HepG2 (cell line): ENCODE measurements around the gene FAM181A. TPM values are rescaled to one million over a fixed set of nuclear protein-coding genes. Genes with fewer than 3 reads are reported as not detected.

ENCODE experiments used
- ARID2 ChIP-seq: sonication (generic); formaldehyde crosslinking; IDR thresholded peaks from 2 replicates; pipeline ENCODE4 v1.8.1; 2022; ENCODE audit warnings: mild to moderate bottlenecking, missing genetic modification reagents, borderline replicate concordance
- CREM ChIP-seq, 2 experiments: sonication (generic) in 1 of 2; formaldehyde crosslinking in 1 of 2; IDR thresholded peaks; 2 replicates each; pipeline versions ENCODE4 v1.4.0 to v1.6.1; 2016 to 2020; ENCODE audit warnings: antibody characterized with exemption in 1 of 2, mild to moderate bottlenecking in 1 of 2, missing genetic modification reagents in 1 of 2
- DPF2 ChIP-seq: sonication (generic); formaldehyde crosslinking; IDR thresholded peaks from 2 replicates; pipeline ENCODE4 v1.4.0; 2020; ENCODE audit warnings: mild to moderate bottlenecking, low read depth, missing genetic modification reagents, borderline replicate concordance
- HOXA3 ChIP-seq: sonication (generic); formaldehyde crosslinking; IDR thresholded peaks from 2 replicates; pipeline ENCODE4 v1.5.0; 2020; ENCODE audit warnings: missing genetic modification reagents
- RERE ChIP-seq: IDR thresholded peaks from 2 replicates; pipeline ENCODE4 v1.6.1; 2016; ENCODE audit warnings: low read depth, missing genetic modification reagents, missing compliant biosample characterization
- SALL1 ChIP-seq: sonication (generic); formaldehyde crosslinking; IDR thresholded peaks from 2 replicates; pipeline ENCODE4 v1.8.0; 2022; ENCODE audit warnings: mild to moderate bottlenecking, missing genetic modification reagents
- TAF15 ChIP-seq: fragments of 200-400 bp; formaldehyde crosslinking; IDR thresholded peaks from one replicate; pipeline ENCODE4 v1.6.1; 2018; ENCODE audit warnings: mild to moderate bottlenecking, low read depth, low read length; ENCODE audit not compliant: poor library complexity, severe bottlenecking
- TARDBP ChIP-seq: sonication (generic); formaldehyde crosslinking; IDR thresholded peaks from 2 replicates; pipeline ENCODE4 v1.8.0; 2022; ENCODE audit warnings: mild to moderate bottlenecking, missing genetic modification reagents
- TERF1 ChIP-seq: sonication (generic); formaldehyde crosslinking; IDR thresholded peaks from 2 replicates; pipeline ENCODE4 v1.8.0; 2022; ENCODE audit warnings: mild to moderate bottlenecking, missing genetic modification reagents, moderate library complexity
- ZBTB2 ChIP-seq: sonication (generic); formaldehyde crosslinking; IDR thresholded peaks from 2 replicates; pipeline ENCODE4 v1.8.0; 2022; ENCODE audit warnings: low read depth, missing genetic modification reagents
- ZBTB21 ChIP-seq: sonication (generic); formaldehyde crosslinking; IDR thresholded peaks from 2 replicates; pipeline ENCODE4 v1.4.0; 2020; ENCODE audit warnings: missing genetic modification reagents
- ZNF777 ChIP-seq: sonication (generic); formaldehyde crosslinking; IDR thresholded peaks from 2 replicates; pipeline ENCODE4 v1.4.0; 2020; ENCODE audit warnings: missing genetic modification reagents
- ZSCAN25 ChIP-seq: sonication (generic); formaldehyde crosslinking; IDR thresholded peaks from 2 replicates; pipeline ENCODE4 v1.8.0; 2022; ENCODE audit warnings: mild to moderate bottlenecking, missing genetic modification reagents
- polyA plus RNA-seq, 8 experiments: library from polyadenylated mRNA; depleted of rRNA in 3 of 8; stranded (reverse) in 7 of 8; unstranded in 1 of 8; fragments of >200 nt; fragmentation: Illumina TruSeq in 4 of 8; extraction: Trizol in 4 of 8; gene quantifications; 2 replicates each; pipeline versions ENCODE4 v1.2.1 to v1.2.3, GENCODE V29; 2011 to 2016; ENCODE audit warnings: low read depth in 4 of 8, missing spikeins in 1 of 8, mixed read lengths in 1 of 8; ENCODE audit not compliant: insufficient read depth in 1 of 8
- total RNA-seq, 5 experiments: library from RNA; depleted of rRNA; stranded (reverse); fragments of >200 nt; fragmentation: Illumina TruSeq; extraction: Trizol; gene quantifications; 2 replicates each; pipeline ENCODE4 v1.2.3, GENCODE V29; 2016; ENCODE audit warnings: low read depth in 1 of 5
- TF ChIP-seq, protein P1 (sequence below): sonication (generic); formaldehyde crosslinking; IDR thresholded peaks from 2 replicates; pipeline ENCODE4 v1.9.0; 2022; ENCODE audit warnings: missing genetic modification reagents, mild to moderate bottlenecking, borderline replicate concordance
- TF ChIP-seq, protein P2 (sequence below): sonication (generic); formaldehyde crosslinking; IDR thresholded peaks from 2 replicates; pipeline ENCODE4 v1.4.0; 2020; ENCODE audit warnings: mild to moderate bottlenecking, low read depth, missing genetic modification reagents

FAM181A gene
- total and polyA plus RNA-seq, 2 of the 13 experiments (the other 11 are each of a cell fraction or from before 2014, with no cell fraction given) = 1.1 to 1.5 TPM

DNA sequence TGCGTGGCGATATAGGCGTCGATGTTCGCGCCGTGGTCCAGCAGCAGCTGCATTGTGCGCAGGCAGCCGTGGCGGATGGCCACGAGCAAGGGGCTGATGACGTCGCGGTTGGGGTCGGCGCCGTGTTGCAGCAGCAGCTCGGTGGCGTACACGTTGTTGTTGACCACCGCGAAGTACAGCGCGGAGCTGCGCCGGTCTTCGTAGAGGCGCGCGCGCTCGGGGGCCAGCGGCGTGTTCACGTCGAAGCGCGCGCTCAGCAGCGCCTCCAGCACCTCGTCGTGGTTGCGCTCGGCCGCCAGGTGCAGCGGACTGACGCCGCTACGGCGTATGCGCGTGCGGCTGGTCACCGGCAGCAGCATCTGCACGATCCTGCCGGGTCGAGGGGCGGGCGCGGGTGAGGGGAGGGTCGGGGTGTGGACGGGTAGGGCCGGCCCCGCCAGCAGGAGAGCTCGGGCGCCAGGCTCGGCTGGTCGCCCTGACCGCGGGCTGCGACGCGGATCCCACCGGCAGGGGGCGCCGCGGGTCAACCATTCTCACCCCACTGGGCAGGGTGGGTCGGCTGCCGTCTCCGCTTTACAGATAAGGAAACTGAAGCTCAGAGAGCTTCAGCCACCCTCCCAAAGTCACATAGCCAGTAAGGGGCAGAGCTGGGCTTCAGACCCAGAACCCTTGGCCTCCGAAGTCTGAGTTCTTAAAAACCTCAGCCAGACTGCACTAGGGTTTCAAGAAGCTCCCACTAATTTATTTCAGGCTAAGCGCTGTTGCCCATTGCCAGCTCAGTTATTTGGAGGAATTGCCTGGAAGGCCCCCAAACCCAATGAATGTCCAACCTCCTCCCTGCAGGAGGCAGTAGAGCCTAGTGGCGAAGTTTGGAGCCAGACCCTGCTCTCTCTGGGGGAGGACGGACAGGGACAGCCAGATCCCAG is 12.4 kb downstream of the FAM181A start (continued):
- no peak for TF ChIP-seq ZSCAN25 (CRISPR knock-in tag)
- peak; percentile 34; the same call in 1 of the 2 replicates for TF ChIP-seq SALL1 (CRISPR knock-in tag)
- TF ChIP-seq ZNF777 (CRISPR knock-in tag) = 0 out of 2 replicates have a peak, but pooled peaks have one; percentile 21
- no peak for TF ChIP-seq CREM (IDR thresholded peaks at IDR 0.05)
- no peak for TF ChIP-seq CREM (CRISPR knock-in tag; IDR thresholded peaks at IDR 0.05)
- TF ChIP-seq TARDBP (CRISPR knock-in tag) = 0 out of 2 replicates have a peak, but pooled peaks have one; percentile 23
- 0 out of 2 replicates have a peak, but pooled peaks have one; percentile 20 for TF ChIP-seq RERE (CRISPR knock-in tag)
- TF ChIP-seq, protein P1, sequence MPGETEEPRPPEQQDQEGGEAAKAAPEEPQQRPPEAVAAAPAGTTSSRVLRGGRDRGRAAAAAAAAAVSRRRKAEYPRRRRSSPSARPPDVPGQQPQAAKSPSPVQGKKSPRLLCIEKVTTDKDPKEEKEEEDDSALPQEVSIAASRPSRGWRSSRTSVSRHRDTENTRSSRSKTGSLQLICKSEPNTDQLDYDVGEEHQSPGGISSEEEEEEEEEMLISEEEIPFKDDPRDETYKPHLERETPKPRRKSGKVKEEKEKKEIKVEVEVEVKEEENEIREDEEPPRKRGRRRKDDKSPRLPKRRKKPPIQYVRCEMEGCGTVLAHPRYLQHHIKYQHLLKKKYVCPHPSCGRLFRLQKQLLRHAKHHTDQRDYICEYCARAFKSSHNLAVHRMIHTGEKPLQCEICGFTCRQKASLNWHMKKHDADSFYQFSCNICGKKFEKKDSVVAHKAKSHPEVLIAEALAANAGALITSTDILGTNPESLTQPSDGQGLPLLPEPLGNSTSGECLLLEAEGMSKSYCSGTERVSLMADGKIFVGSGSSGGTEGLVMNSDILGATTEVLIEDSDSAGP (CRISPR knock-in tag) = peak; percentile 41; the same call in 1 of the 2 replicates
- no peak for TF ChIP-seq DPF2 (CRISPR knock-in tag)
- no peak for TF ChIP-seq ZBTB2 (CRISPR knock-in tag)
- no peak for TF ChIP-seq TAF15
- TF ChIP-seq ARID2 (CRISPR knock-in tag) = no peak
- TF ChIP-seq ZBTB21 = no peak
- TF ChIP-seq HOXA3 = peak; percentile 82
- TF ChIP-seq TERF1 (CRISPR knock-in tag) = no peak
- TF ChIP-seq, protein P2, sequence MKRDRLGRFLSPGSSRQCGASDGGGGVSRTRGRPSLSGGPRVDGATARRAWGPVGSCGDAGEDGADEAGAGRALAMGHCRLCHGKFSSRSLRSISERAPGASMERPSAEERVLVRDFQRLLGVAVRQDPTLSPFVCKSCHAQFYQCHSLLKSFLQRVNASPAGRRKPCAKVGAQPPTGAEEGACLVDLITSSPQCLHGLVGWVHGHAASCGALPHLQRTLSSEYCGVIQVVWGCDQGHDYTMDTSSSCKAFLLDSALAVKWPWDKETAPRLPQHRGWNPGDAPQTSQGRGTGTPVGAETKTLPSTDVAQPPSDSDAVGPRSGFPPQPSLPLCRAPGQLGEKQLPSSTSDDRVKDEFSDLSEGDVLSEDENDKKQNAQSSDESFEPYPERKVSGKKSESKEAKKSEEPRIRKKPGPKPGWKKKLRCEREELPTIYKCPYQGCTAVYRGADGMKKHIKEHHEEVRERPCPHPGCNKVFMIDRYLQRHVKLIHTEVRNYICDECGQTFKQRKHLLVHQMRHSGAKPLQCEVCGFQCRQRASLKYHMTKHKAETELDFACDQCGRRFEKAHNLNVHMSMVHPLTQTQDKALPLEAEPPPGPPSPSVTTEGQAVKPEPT = no peak
